ENCODE data around the gene FAM83D. TPM values are rescaled to one million over a fixed set of nuclear protein-coding genes. Genes with fewer than 3 reads are reported as not detected.

FAM83D gene
- total RNA-seq, 5 donors from 2014 or later (not counting 1 experiment from before 2014, with no cell fraction given), result 1.3 to 4.0 (median 2.4) TPM

- H3K27ac Mint-ChIP-seq, result peak overlapping the region; percentile 39 to 48
- H3K36me3 ChIP-seq (ENCODE audit: control insufficient read depth in 2 of 2, extremely low read depth in 1 of 2, insufficient read depth in 1 of 2, low read length in 1 of 2), result peaks cover 0 to 2% of the 10 kb centered on the region in 2 donors
- no peak overlapping the region for H3K27ac ChIP-seq (ENCODE audit: low read length)
- no peaks in the 10 kb centered on the region for H3K9me3 ChIP-seq
- ChIA-PET POLR2A (interaction anchor here in 1 of 2 donors (0.6 to 0.8 kb wide), 3 partner anchors 91 to 500 kb away, joined by 3 to 5 read pairs (median 3); no protein-coding TSS in a partner anchor), CTCF (interaction anchor here in 1 of 2 donors (1.3 kb wide), 1 partner anchor 35 kb away, joined by 16 read pairs; the partner anchor contains the start of gene DHX35)
- H3K4me1 Mint-ChIP-seq, result peaks cover 23 to 31% (median 28%) of the 10 kb centered on the region in 3 donors
- peak overlapping the region; percentile 75 to 83 (median 77) for H3K4me3 Mint-ChIP-seq
- H3K27me3 ChIP-seq (replicated peaks in 1 of 2; ENCODE audit: control insufficient read depth in 2 of 2, extremely low read depth in 1 of 2, insufficient read depth in 2 of 2, low read length in 1 of 2), result peaks cover 0 to 4% of the 10 kb centered on the region in 2 experiments
- H3K4me1 ChIP-seq (ENCODE audit: control insufficient read depth in 1 of 2, extremely low read depth in 1 of 2, insufficient read depth in 2 of 2, low read length in 2 of 2), result peaks cover 0 to 38% of the 10 kb centered on the region in 2 experiments
- H3K9me3 Mint-ChIP-seq, result no peaks in the 10 kb centered on the region
- WGBS (ENCODE audit: insufficient coverage), result 14% methylated on average over 17 of the region's 27 CpGs
- no peaks in the 10 kb centered on the region for H3K27me3 Mint-ChIP-seq
- H3K36me3 Mint-ChIP-seq, result no peaks in the 10 kb centered on the region
- H3K4me3 ChIP-seq (ENCODE audit: control insufficient read depth in 1 of 2, extremely low read depth in 1 of 2, low read length in 1 of 2), result peak overlapping the region; percentile 59 to 70
- DNase-seq (no peak), ATAC-seq (replicated peaks in 1 of 4) (no peak)
Measured at GRCh38 chr20:38926934-38927616, 858 bp downstream of the FAM83D start.

GRCh38 chr20:38927902-38928578 is 1.8 kb downstream of the FAM83D start:
- POLR2A ChIA-PET, result interaction anchor here in 1 of 2 donors (0.8 kb wide), 1 partner anchor 500 kb away, joined by 5 read pairs; no protein-coding TSS in a partner anchor
- Mint-ChIP-seq H3K9me3 (no peaks in the 10 kb centered on the region), H3K36me3 (no peaks in the 10 kb centered on the region), H3K27me3 (no peaks in the 10 kb centered on the region), H3K4me3 (peak overlapping the region; percentile 75 to 83 (median 77)), H3K27ac (no peak overlapping the region), H3K4me1 (peaks cover 23 to 31% (median 28%) of the 10 kb centered on the region in 3 donors)
- 46% methylated on average over 5 of the region's 5 CpGs for WGBS (ENCODE audit: insufficient coverage)
- Histone ChIP-seq H3K9me3 (no peaks in the 10 kb centered on the region), H3K4me3 (ENCODE audit: control insufficient read depth in 1 of 2, extremely low read depth in 1 of 2, low read length in 1 of 2) (no peak overlapping the region), H3K27ac (ENCODE audit: low read length) (no peak overlapping the region), H3K36me3 (ENCODE audit: control insufficient read depth in 2 of 2, extremely low read depth in 1 of 2, insufficient read depth in 1 of 2, low read length in 1 of 2) (no peaks in the 10 kb centered on the region), H3K27me3 (replicated peaks in 1 of 2; ENCODE audit: control insufficient read depth in 2 of 2, extremely low read depth in 1 of 2, insufficient read depth in 2 of 2, low read length in 1 of 2) (peaks cover 0 to 4% of the 10 kb centered on the region in 2 experiments), H3K4me1 (ENCODE audit: control insufficient read depth in 1 of 2, extremely low read depth in 1 of 2, insufficient read depth in 2 of 2, low read length in 2 of 2) (peaks cover 0 to 38% of the 10 kb centered on the region in 2 experiments)
- CTCF ChIA-PET, result no interaction called here
- DNase-seq (no peak), ATAC-seq (replicated peaks in 1 of 4) (no peak)

GRCh38 chr20:38930242-38930569 is 4.0 kb downstream of the FAM83D start:
- H3K4me3 ChIP-seq (ENCODE audit: control insufficient read depth in 1 of 2, extremely low read depth in 1 of 2, low read length in 1 of 2), result no peak overlapping the region
- CTCF ChIA-PET, result interaction anchor here (0.6 to 1.5 kb wide), 2 partner anchors 94 to 146 kb away, joined by 3 to 4 read pairs; no protein-coding TSS in a partner anchor
- peaks cover 0 to 4% of the 10 kb centered on the region in 2 experiments for H3K27me3 ChIP-seq (replicated peaks in 1 of 2; ENCODE audit: control insufficient read depth in 2 of 2, extremely low read depth in 1 of 2, insufficient read depth in 2 of 2, low read length in 1 of 2)
- H3K27ac ChIP-seq (ENCODE audit: low read length), result no peak overlapping the region
- Mint-ChIP-seq H3K27me3 (no peaks in the 10 kb centered on the region), H3K4me3 (no peak overlapping the region), H3K4me1 (peaks cover 23 to 26% (median 25%) of the 10 kb centered on the region in 3 donors), H3K36me3 (no peaks in the 10 kb centered on the region), H3K27ac (no peak overlapping the region), H3K9me3 (no peaks in the 10 kb centered on the region)
- peaks cover 0 to 38% of the 10 kb centered on the region in 2 experiments for H3K4me1 ChIP-seq (ENCODE audit: control insufficient read depth in 1 of 2, extremely low read depth in 1 of 2, insufficient read depth in 2 of 2, low read length in 2 of 2)
- POLR2A ChIA-PET, result interaction anchor here in 1 of 2 donors (0.6 kb wide), 1 partner anchor 64 kb away, joined by 3 read pairs; no protein-coding TSS in a partner anchor
- ATAC-seq (replicated peaks in 1 of 4) (no peak), DNase-seq (no peak)
- no CpG with 5 or more reads among the region's 1 CpG for WGBS (ENCODE audit: insufficient coverage)
- H3K9me3 ChIP-seq, result no peaks in the 10 kb centered on the region
- no peaks in the 10 kb centered on the region for H3K36me3 ChIP-seq (ENCODE audit: control insufficient read depth in 2 of 2, extremely low read depth in 1 of 2, insufficient read depth in 1 of 2, low read length in 1 of 2)

- Mint-ChIP-seq H3K27ac (no peak overlapping the region), H3K36me3 (no peaks in the 10 kb centered on the region), H3K27me3 (no peaks in the 10 kb centered on the region), H3K9me3 (no peaks in the 10 kb centered on the region), H3K4me3 (no peak overlapping the region), H3K4me1 (peaks cover 19 to 20% (median 20%) of the 10 kb centered on the region in 3 donors)
- Histone ChIP-seq H3K9me3 (no peaks in the 10 kb centered on the region), H3K4me1 (ENCODE audit: control insufficient read depth in 1 of 2, extremely low read depth in 1 of 2, insufficient read depth in 2 of 2, low read length in 2 of 2) (peaks cover 0 to 28% of the 10 kb centered on the region in 2 experiments), H3K27me3 (replicated peaks in 1 of 2; ENCODE audit: control insufficient read depth in 2 of 2, extremely low read depth in 1 of 2, insufficient read depth in 2 of 2, low read length in 1 of 2) (peaks cover 0 to 4% of the 10 kb centered on the region in 2 experiments), H3K36me3 (ENCODE audit: control insufficient read depth in 2 of 2, extremely low read depth in 1 of 2, insufficient read depth in 1 of 2, low read length in 1 of 2) (no peaks in the 10 kb centered on the region), H3K4me3 (ENCODE audit: control insufficient read depth in 1 of 2, extremely low read depth in 1 of 2, low read length in 1 of 2) (no peak overlapping the region), H3K27ac (ENCODE audit: low read length) (no peak overlapping the region)
- no peak for DNase-seq
- ChIA-PET CTCF (no interaction called here), POLR2A (no interaction called here)
- ATAC-seq (replicated peaks in 1 of 4), result no peak
- 96% methylated on average over 4 of the region's 4 CpGs for WGBS (ENCODE audit: insufficient coverage)
Measured at GRCh38 chr20:38931984-38932383, 5.8 kb downstream of the FAM83D start.

- no peaks in the 10 kb centered on the region for H3K9me3 ChIP-seq
- 100% methylated on average over 1 of the region's 9 CpGs for WGBS (ENCODE audit: insufficient coverage)
- DNase-seq (no peak), ATAC-seq (replicated peaks in 1 of 4) (no peak)
- Mint-ChIP-seq H3K36me3 (no peaks in the 10 kb centered on the region), H3K9me3 (no peaks in the 10 kb centered on the region), H3K27me3 (no peaks in the 10 kb centered on the region), H3K27ac (no peak overlapping the region), H3K4me3 (no peak overlapping the region), H3K4me1 (peaks cover 16 to 18% (median 17%) of the 10 kb centered on the region in 3 donors)
- peaks cover 0 to 4% of the 10 kb centered on the region in 2 experiments for H3K27me3 ChIP-seq (replicated peaks in 1 of 2; ENCODE audit: control insufficient read depth in 2 of 2, extremely low read depth in 1 of 2, insufficient read depth in 2 of 2, low read length in 1 of 2)
- no peak overlapping the region for H3K4me3 ChIP-seq (ENCODE audit: control insufficient read depth in 1 of 2, extremely low read depth in 1 of 2, low read length in 1 of 2)
- POLR2A ChIA-PET, result no interaction called here
- no peaks in the 10 kb centered on the region for H3K36me3 ChIP-seq (ENCODE audit: control insufficient read depth in 2 of 2, extremely low read depth in 1 of 2, insufficient read depth in 1 of 2, low read length in 1 of 2)
- H3K4me1 ChIP-seq (ENCODE audit: control insufficient read depth in 1 of 2, extremely low read depth in 1 of 2, insufficient read depth in 2 of 2, low read length in 2 of 2), result peaks cover 0 to 22% of the 10 kb centered on the region in 2 experiments
- H3K27ac ChIP-seq (ENCODE audit: low read length), result no peak overlapping the region
- CTCF ChIA-PET, result no interaction called here
Measured at GRCh38 chr20:38932457-38933120, 6.4 kb downstream of the FAM83D start.

GRCh38 chr20:38934530-38934929 is 8.3 kb downstream of the FAM83D start:
- Histone ChIP-seq H3K27me3 (replicated peaks in 1 of 2; ENCODE audit: control insufficient read depth in 2 of 2, extremely low read depth in 1 of 2, insufficient read depth in 2 of 2, low read length in 1 of 2) (no peaks in the 10 kb centered on the region), H3K4me1 (ENCODE audit: control insufficient read depth in 1 of 2, extremely low read depth in 1 of 2, insufficient read depth in 2 of 2, low read length in 2 of 2) (peaks cover 0 to 9% of the 10 kb centered on the region in 2 experiments), H3K27ac (ENCODE audit: low read length) (no peak overlapping the region), H3K36me3 (ENCODE audit: control insufficient read depth in 2 of 2, extremely low read depth in 1 of 2, insufficient read depth in 1 of 2, low read length in 1 of 2) (no peaks in the 10 kb centered on the region), H3K4me3 (ENCODE audit: control insufficient read depth in 1 of 2, extremely low read depth in 1 of 2, low read length in 1 of 2) (no peak overlapping the region), H3K9me3 (no peaks in the 10 kb centered on the region)
- Mint-ChIP-seq H3K4me3 (no peak overlapping the region), H3K4me1 (peaks cover 5 to 6% (median 6%) of the 10 kb centered on the region in 3 donors), H3K36me3 (no peaks in the 10 kb centered on the region), H3K27me3 (no peaks in the 10 kb centered on the region), H3K27ac (no peak overlapping the region), H3K9me3 (no peaks in the 10 kb centered on the region)
- CTCF ChIA-PET, result interaction anchor here in 1 of 2 donors (0.7 kb wide), 2 partner anchors 440 to 506 kb away, joined by 3 to 5 read pairs; no protein-coding TSS in a partner anchor
- WGBS (ENCODE audit: insufficient coverage), result 100% methylated on average over 3 of the region's 5 CpGs
- DNase-seq (no peak), ATAC-seq (replicated peaks in 1 of 4) (no peak)
- POLR2A ChIA-PET, result interaction anchor here in 1 of 2 donors (0.8 kb wide), 1 partner anchor 42 kb away, joined by 4 read pairs; no protein-coding TSS in a partner anchor
